Activated T-helper 1 cell treated with anti-CD3 and anti-CD28 coated beads, Interleukin-12 subunit alpha, Interleukin-12 subunit beta, Interleukin-2, Interleukin-4 antibody, amounts not matched to agents 30 ng/mL and 10 ng/mL and 1 ng/mL, durations not matched to agents 14 hours and 24 hours and 36 hours (primary cell): ENCODE measurements around the gene PNPLA2. TPM values are rescaled to one million over a fixed set of nuclear protein-coding genes. Genes with fewer than 3 reads are reported as not detected.

Experiments
- DNase-seq: peaks from one replicate; pipeline ENCODE4 v3.0.0; 2021; ENCODE audit warnings: low spot score
- H3K27ac Mint-ChIP-seq: one replicate; pipeline ENCODE4 v1.8.0; 2021; ENCODE audit warnings: mild to moderate bottlenecking, mixed read lengths
- H3K27me3 Mint-ChIP-seq: one replicate; pipeline ENCODE4 v1.8.0; 2022; ENCODE audit warnings: mild to moderate bottlenecking, moderate library complexity, mixed read lengths; ENCODE audit not compliant: insufficient read depth
- H3K36me3 Mint-ChIP-seq: one replicate; pipeline ENCODE4 v1.8.0; 2021; ENCODE audit warnings: low read depth, mixed read lengths
- H3K4me1 Mint-ChIP-seq: one replicate; pipeline ENCODE4 v1.8.0; 2021; ENCODE audit warnings: low read depth, mixed read lengths
- H3K4me3 Mint-ChIP-seq: one replicate; pipeline ENCODE4 v1.8.0; 2021; ENCODE audit warnings: mild to moderate bottlenecking, moderate library complexity, mixed read lengths
- H3K9me3 Mint-ChIP-seq: one replicate; pipeline ENCODE4 v1.8.0; 2021; ENCODE audit warnings: mixed read lengths
- intact Hi-C: fragments of 100-400 bp; cut with micrococcal nuclease; formaldehyde crosslinking; loops from one replicate; pipeline ENCODE4 v1.15.1; 2024
- total RNA-seq: library from RNA; stranded (reverse); gene quantifications from 2 replicates; pipeline ENCODE4 v1.2.3, GENCODE V29; 2022

The PNPLA2 gene
- total RNA-seq, 1 donor from 2014 or later, result 63.3 TPM

GRCh38 chr11:777288-778255 lies 41.1 kb upstream of the PNPLA2 start, which contains the start of gene GATD1:
GATD1 (minus strand) TSS chr11:777487; CDS start chr11:777462, 25 bp downstream.
- Mint-ChIP-seq H3K4me3 (peak within 1 kb of the TSS; percentile 84), H3K27ac (peak within 1 kb of the TSS; percentile 53), H3K9me3 (no peaks in the 10 kb centered on the region), H3K27me3 (no peaks in the 10 kb centered on the region), H3K4me1 (peaks cover 14% of the 10 kb centered on the region), H3K36me3 (no peaks in the 10 kb centered on the region)
- DNase-seq, result peak; percentile 94
- intact Hi-C loops, result loop anchor here (1.0 kb wide), 2 partner anchors 19 to 29 kb away; no protein-coding TSS in a partner anchor

- no peak overlapping the region for H3K27ac Mint-ChIP-seq
- H3K4me1 Mint-ChIP-seq, result peaks cover 14% of the 10 kb centered on the region
- H3K36me3 Mint-ChIP-seq, result peaks cover 6% of the 10 kb centered on the region
- H3K4me3 Mint-ChIP-seq, result peak overlapping the region; percentile 59
- no peaks in the 10 kb centered on the region for H3K27me3 Mint-ChIP-seq
- DNase-seq, result no peak
- intact Hi-C loops, result no loop called here
- H3K9me3 Mint-ChIP-seq, result no peaks in the 10 kb centered on the region
These were observed 39.4 kb upstream of the PNPLA2 start for GRCh38 chr11:778976-779954.

- H3K27ac Mint-ChIP-seq, result peak overlapping the region; percentile 44
- H3K4me1 Mint-ChIP-seq, result peaks cover 14% of the 10 kb centered on the region
- intact Hi-C loops, result no loop called here
- peaks cover 6% of the 10 kb centered on the region for H3K36me3 Mint-ChIP-seq
- no peaks in the 10 kb centered on the region for H3K9me3 Mint-ChIP-seq
- no peaks in the 10 kb centered on the region for H3K27me3 Mint-ChIP-seq
- peak overlapping the region; percentile 39 for H3K4me3 Mint-ChIP-seq
- no peak for DNase-seq
These were observed 38.7 kb upstream of the PNPLA2 start for GRCh38 chr11:779955-780532.

- H3K4me3 Mint-ChIP-seq, result no peak overlapping the region
- peaks cover 6% of the 10 kb centered on the region for H3K36me3 Mint-ChIP-seq
- no peaks in the 10 kb centered on the region for H3K27me3 Mint-ChIP-seq
- no peak for DNase-seq
- intact Hi-C loops, result no loop called here
- no peaks in the 10 kb centered on the region for H3K9me3 Mint-ChIP-seq
- peaks cover 6% of the 10 kb centered on the region for H3K4me1 Mint-ChIP-seq
- H3K27ac Mint-ChIP-seq, result no peak overlapping the region
These were observed 36.2 kb upstream of the PNPLA2 start for GRCh38 chr11:782264-783174.

GRCh38 chr11:783581-784015 lies 35.1 kb upstream of the PNPLA2 start:
- intact Hi-C loops, result no loop called here
- peaks cover 6% of the 10 kb centered on the region for H3K36me3 Mint-ChIP-seq
- H3K4me1 Mint-ChIP-seq, result peaks cover 6% of the 10 kb centered on the region
- H3K27ac Mint-ChIP-seq, result no peak overlapping the region
- no peak for DNase-seq
- H3K4me3 Mint-ChIP-seq, result no peak overlapping the region
- no peaks in the 10 kb centered on the region for H3K9me3 Mint-ChIP-seq
- no peaks in the 10 kb centered on the region for H3K27me3 Mint-ChIP-seq

GRCh38 chr11:786235-787083 lies 32.3 kb upstream of the PNPLA2 start:
- no peak overlapping the region for H3K27ac Mint-ChIP-seq
- no peak overlapping the region for H3K4me3 Mint-ChIP-seq
- H3K36me3 Mint-ChIP-seq, result peaks cover 6% of the 10 kb centered on the region
- no peaks in the 10 kb centered on the region for H3K9me3 Mint-ChIP-seq
- H3K27me3 Mint-ChIP-seq, result no peaks in the 10 kb centered on the region
- intact Hi-C loops, result no loop called here
- H3K4me1 Mint-ChIP-seq, result no peaks in the 10 kb centered on the region
- DNase-seq, result no peak

GRCh38 chr11:787084-787675 lies 31.5 kb upstream of the PNPLA2 start:
- no peak overlapping the region for H3K27ac Mint-ChIP-seq
- H3K27me3 Mint-ChIP-seq, result no peaks in the 10 kb centered on the region
- H3K4me3 Mint-ChIP-seq, result no peak overlapping the region
- H3K9me3 Mint-ChIP-seq, result no peaks in the 10 kb centered on the region
- intact Hi-C loops, result no loop called here
- H3K36me3 Mint-ChIP-seq, result peaks cover 6% of the 10 kb centered on the region
- no peaks in the 10 kb centered on the region for H3K4me1 Mint-ChIP-seq
- no peak for DNase-seq

GRCh38 chr11:788009-788640 lies 30.6 kb upstream of the PNPLA2 start:
- DNase-seq, result no peak
- intact Hi-C loops, result no loop called here
- H3K4me3 Mint-ChIP-seq, result no peak overlapping the region
- H3K4me1 Mint-ChIP-seq, result no peaks in the 10 kb centered on the region
- no peaks in the 10 kb centered on the region for H3K9me3 Mint-ChIP-seq
- H3K27me3 Mint-ChIP-seq, result no peaks in the 10 kb centered on the region
- H3K36me3 Mint-ChIP-seq, result peaks cover 6% of the 10 kb centered on the region
- H3K27ac Mint-ChIP-seq, result no peak overlapping the region

GRCh38 chr11:788953-789940 lies 29.5 kb upstream of the PNPLA2 start:
- H3K27me3 Mint-ChIP-seq, result no peaks in the 10 kb centered on the region
- intact Hi-C loops, result no loop called here
- no peaks in the 10 kb centered on the region for H3K4me1 Mint-ChIP-seq
- no peak for DNase-seq
- peaks cover 4% of the 10 kb centered on the region for H3K36me3 Mint-ChIP-seq
- peak overlapping the region; percentile 39 for H3K4me3 Mint-ChIP-seq
- no peak overlapping the region for H3K27ac Mint-ChIP-seq
- H3K9me3 Mint-ChIP-seq, result no peaks in the 10 kb centered on the region

GRCh38 chr11:789943-790342 lies 28.8 kb upstream of the PNPLA2 start, which contains the start of gene CEND1:
CEND1 (minus strand) TSS chr11:790090; CDS start chr11:788576, 1,514 bp downstream.
- Mint-ChIP-seq H3K4me1 (no peaks in the 10 kb centered on the region), H3K27me3 (no peaks in the 10 kb centered on the region), H3K4me3 (peak within 1 kb of the TSS; percentile 39), H3K36me3 (peaks cover 4% of the 10 kb centered on the region), H3K27ac (no peak within 1 kb of the TSS), H3K9me3 (no peaks in the 10 kb centered on the region)
- DNase-seq, result peak; percentile 52
- intact Hi-C loops, result no loop called here
